ENCODE measurements around the gene RASA3.

DNA sequence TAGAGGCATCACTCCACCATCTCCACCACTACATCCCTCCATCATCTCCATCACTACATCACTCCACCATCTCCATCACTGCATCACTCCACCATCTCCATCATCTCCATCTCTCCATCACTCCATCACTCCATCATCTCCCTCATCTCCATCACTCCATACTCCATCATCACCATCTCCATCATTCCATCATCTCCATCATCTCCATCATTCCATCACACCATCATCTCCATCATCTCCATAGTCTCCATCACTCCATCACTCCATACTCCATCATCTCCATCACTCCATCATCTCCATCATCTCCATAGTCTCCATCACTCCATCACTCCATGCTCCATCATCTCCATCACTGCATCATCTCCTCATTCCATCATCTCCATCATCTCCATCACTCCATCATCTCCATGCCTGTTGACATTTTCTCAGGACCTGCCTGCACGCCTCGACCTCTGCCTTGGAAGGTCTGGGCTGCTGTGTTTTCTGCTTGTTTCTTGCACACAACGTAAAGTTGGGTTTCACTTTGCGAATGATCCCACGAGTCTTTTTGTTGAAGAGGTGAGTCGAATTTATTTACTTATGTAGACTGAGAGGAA lies 21.2 kb upstream of the RASA3 start:
- TF ChIP-seq ZNF274 (IDR thresholded peaks at IDR 0.05; ENCODE audit: low read depth, low read length) (no peak), YY1 (IDR thresholded peaks at IDR 0.05; ENCODE audit: insufficient read depth, insufficient read length) (no peak)

All from NT2/D1 (cell line).